H9 (cell line): Measurements from ENCODE around the gene POC1B. TPM values are rescaled to one million over a fixed set of nuclear protein-coding genes. Genes with fewer than 3 reads are reported as not detected.
A peak's percentile ranks its signal among the peaks of the same experiment; 100 is the strongest.

ENCODE experiments used
- DNase-seq: peaks from one replicate; pipeline ENCODE4 v3.0.0-alpha.2; 2017
- H2AFZ ChIP-seq: one replicate; pipeline ENCODE4 v1.6.1; 2013; ENCODE audit warnings: mild to moderate bottlenecking, low read length, control low read depth, moderate library complexity
- H2AK5ac ChIP-seq: 2 replicates; pipeline ENCODE4 v1.6.1; 2013; ENCODE audit warnings: low read length, control low read depth, mixed read lengths; ENCODE audit not compliant: insufficient read length
- H2BK120ac ChIP-seq: one replicate; pipeline ENCODE4 v1.6.1; 2013; ENCODE audit warnings: low read depth, mild to moderate bottlenecking, low read length, control low read depth, inconsistent platforms; ENCODE audit not compliant: poor library complexity, severe bottlenecking
- H2BK12ac ChIP-seq: 2 replicates; pipeline ENCODE4 v1.6.1; 2013; ENCODE audit warnings: low read length, control low read depth, mixed read lengths, low read depth; ENCODE audit not compliant: insufficient read length
- H2BK15ac ChIP-seq: 2 replicates; pipeline ENCODE4 v1.6.1; 2013; ENCODE audit warnings: low read depth, low read length, control low read depth
- H2BK20ac ChIP-seq: one replicate; pipeline ENCODE4 v1.6.1; 2013; ENCODE audit warnings: low read depth, mild to moderate bottlenecking, low read length, control low read depth, inconsistent platforms; ENCODE audit not compliant: poor library complexity, severe bottlenecking
- H2BK5ac ChIP-seq: 2 replicates; pipeline ENCODE4 v1.6.1; 2013; ENCODE audit warnings: low read length, control low read depth, mixed read lengths; ENCODE audit not compliant: insufficient read length
- H3K14ac ChIP-seq: 2 replicates; pipeline ENCODE4 v1.6.1; 2013; ENCODE audit warnings: low read length, control low read depth; ENCODE audit not compliant: insufficient read depth
- H3K18ac ChIP-seq: 2 replicates; pipeline ENCODE4 v1.6.1; 2013; ENCODE audit warnings: low read depth, mild to moderate bottlenecking, mixed read lengths, low read length, control low read depth; ENCODE audit not compliant: insufficient read length
- H3K23ac ChIP-seq: 2 replicates; pipeline ENCODE4 v1.6.1; 2013; ENCODE audit warnings: low read length, control low read depth, mixed read lengths, low read depth; ENCODE audit not compliant: insufficient read length
- H3K23me2 ChIP-seq: 2 replicates; pipeline ENCODE4 v1.6.1; 2013; ENCODE audit warnings: low read depth, mild to moderate bottlenecking, mixed read lengths, low read length, control low read depth; ENCODE audit not compliant: insufficient read length, poor library complexity, severe bottlenecking
- H3K27ac ChIP-seq: 2 replicates; pipeline ENCODE4 v1.5.1; 2013; ENCODE audit warnings: low read length, control low read depth, mixed read lengths, low read depth; ENCODE audit not compliant: insufficient read length
- H3K27me3 ChIP-seq: 2 replicates; pipeline ENCODE4 v1.6.1; 2013; ENCODE audit warnings: low read length, control low read depth, inconsistent platforms; ENCODE audit not compliant: insufficient read depth
- H3K4ac ChIP-seq: 2 replicates; pipeline ENCODE4 v1.6.1; 2013; ENCODE audit warnings: low read depth, mild to moderate bottlenecking, control low read depth, inconsistent platforms, low read length, moderate library complexity
- H3K4me1 ChIP-seq: 2 replicates; pipeline ENCODE4 v1.6.1; 2013; ENCODE audit warnings: low read length, control low read depth, inconsistent platforms; ENCODE audit not compliant: insufficient read depth
- H3K4me2 ChIP-seq: 2 replicates; pipeline ENCODE4 v1.6.1; 2013; ENCODE audit warnings: low read length, control low read depth, mixed read lengths; ENCODE audit not compliant: insufficient read length, insufficient read depth
- H3K56ac ChIP-seq: 2 replicates; pipeline ENCODE4 v1.6.1; 2013; ENCODE audit warnings: low read depth, mild to moderate bottlenecking, mixed read lengths, low read length, control low read depth; ENCODE audit not compliant: insufficient read length
- H3K79me1 ChIP-seq: 2 replicates; pipeline ENCODE4 v1.6.1; 2013; ENCODE audit warnings: low read depth, mild to moderate bottlenecking, moderate library complexity, low read length, control low read depth, inconsistent platforms; ENCODE audit not compliant: insufficient read depth, poor library complexity, severe bottlenecking
- H3K79me2 ChIP-seq: 2 replicates; pipeline ENCODE4 v1.6.1; 2013; ENCODE audit warnings: low read length, control low read depth, inconsistent platforms; ENCODE audit not compliant: insufficient read depth
- H3K9ac ChIP-seq: 2 replicates; pipeline ENCODE4 v1.6.1; 2013; ENCODE audit warnings: low read length, control low read depth, mixed read lengths; ENCODE audit not compliant: insufficient read length; ENCODE audit errors: extremely low read depth
- H3K9me3 ChIP-seq: one replicate; pipeline ENCODE4 v1.6.1; 2013; ENCODE audit warnings: low read depth, low read length, inconsistent platforms; ENCODE audit not compliant: control insufficient read depth
- H3T11ph ChIP-seq: one replicate; pipeline ENCODE4 v1.6.1; 2013; ENCODE audit warnings: mild to moderate bottlenecking, low read length, control low read depth, inconsistent platforms
- H4K20me1 ChIP-seq: one replicate; pipeline ENCODE4 v1.6.1; 2013; ENCODE audit not compliant: control insufficient read depth, insufficient read length, insufficient read depth
- H4K5ac ChIP-seq: 2 replicates; pipeline ENCODE4 v1.6.1; 2013; ENCODE audit warnings: low read depth, mild to moderate bottlenecking, mixed read lengths, low read length, control low read depth; ENCODE audit not compliant: insufficient read length
- H4K8ac ChIP-seq: replicated peaks from 2 replicates; pipeline ENCODE4 v1.6.1; 2013; ENCODE audit warnings: low read length, control low read depth, mixed read lengths, low read depth; ENCODE audit not compliant: insufficient read length
- H4K91ac ChIP-seq: 2 replicates; pipeline ENCODE4 v1.6.1; 2013; ENCODE audit warnings: low read depth, mild to moderate bottlenecking, moderate library complexity, mixed read lengths, low read length, control low read depth; ENCODE audit not compliant: insufficient read length
- H3K27ac Mint-ChIP-seq, 3 experiments: 2 replicates in 2 of 3; 3 replicates in 1 of 3; pipeline ENCODE4 v1.8.0; 2020 to 2021; ENCODE audit warnings: mixed read lengths in 3 of 3, mild to moderate bottlenecking in 1 of 3, moderate library complexity in 1 of 3
- H3K27me3 Mint-ChIP-seq: 2 replicates; pipeline ENCODE4 v1.8.0; 2021; ENCODE audit warnings: low read depth, mild to moderate bottlenecking, moderate library complexity, mixed read lengths
- H3K36me3 Mint-ChIP-seq, 3 experiments: 2 replicates in 2 of 3; 3 replicates in 1 of 3; pipeline ENCODE4 v1.8.0; 2020 to 2021; ENCODE audit warnings: low read depth in 3 of 3, mixed read lengths in 3 of 3; ENCODE audit not compliant: insufficient read depth in 1 of 3
- H3K4me1 Mint-ChIP-seq, 2 experiments: 2 replicates each; pipeline ENCODE4 v1.8.0; 2020; ENCODE audit warnings: mixed read lengths in 2 of 2
- H3K4me3 Mint-ChIP-seq, 2 experiments: 2 replicates in 1 of 2; 3 replicates in 1 of 2; pipeline ENCODE4 v1.8.0; 2020 to 2021; ENCODE audit warnings: mild to moderate bottlenecking in 2 of 2, mixed read lengths in 2 of 2, moderate library complexity in 1 of 2
- H3K9me3 Mint-ChIP-seq, 2 experiments: 2 replicates in 1 of 2; 3 replicates in 1 of 2; pipeline ENCODE4 v1.8.0; 2020; ENCODE audit warnings: mild to moderate bottlenecking in 2 of 2, mixed read lengths in 2 of 2, moderate library complexity in 1 of 2
- CTCF ChIP-seq: fragments of 200-600 bp; sonication (generic); conservative IDR thresholded peaks from 3 replicates; pipeline ENCODE4 v1.8.0; 2021; ENCODE audit warnings: antibody characterized with exemption, mild to moderate bottlenecking
- WGBS: extraction: QIAGEN DNeasy Blood & Tissue Kit; methylation state at CpG from one replicate; pipeline ENCODE4 v1.1.7; 2013; ENCODE audit warnings: missing lambda C conversion rate, low lambda C conversion rate, mixed read lengths; ENCODE audit not compliant: insufficient read length; ENCODE audit errors: extremely low coverage; 5-methylcytosine and 5-hydroxymethylcytosine counted together
- total RNA-seq: library from RNA; stranded (reverse); gene quantifications from 2 replicates; pipeline ENCODE4 v1.2.1, GENCODE V29; 2021

The POC1B gene
- total RNA-seq, 1 experiment from 2014 or later = 12.5 TPM

GRCh38 chr12:89469361-89469760 is 56.5 kb downstream of the POC1B start:
- H4K8ac ChIP-seq = no peak overlapping the region
- H3K4me2 ChIP-seq = no peak overlapping the region
- no peak overlapping the region for H4K91ac ChIP-seq
- H3K27ac Mint-ChIP-seq = peak overlapping the region in 1 of 3 experiments; percentile 50; a peak in 1 of 7 replicates
- DNase-seq = no peak
- no peaks in the 10 kb centered on the region for H3K9me3 Mint-ChIP-seq
- H2AK5ac ChIP-seq = no peak overlapping the region
- no peak overlapping the region for H2BK15ac ChIP-seq
- no peak overlapping the region for H2BK12ac ChIP-seq
- no peaks in the 10 kb centered on the region for H3K27me3 Mint-ChIP-seq
- no peak overlapping the region for H2BK5ac ChIP-seq
- no peaks in the 10 kb centered on the region for H3K79me2 ChIP-seq
- H2BK20ac ChIP-seq = no peak overlapping the region
- no peak overlapping the region for H3K9ac ChIP-seq
- no peak overlapping the region for H2AFZ ChIP-seq
- H3K18ac ChIP-seq = no peak overlapping the region
- no peak overlapping the region for H3K27ac ChIP-seq
- H3T11ph ChIP-seq = no peak overlapping the region
- H4K5ac ChIP-seq = no peak overlapping the region
- no peaks in the 10 kb centered on the region for H3K79me1 ChIP-seq
- H4K20me1 ChIP-seq = no peaks in the 10 kb centered on the region
- H3K36me3 Mint-ChIP-seq = no peaks in the 10 kb centered on the region
- H3K56ac ChIP-seq = no peak overlapping the region
- no peaks in the 10 kb centered on the region for H3K27me3 ChIP-seq
- no peaks in the 10 kb centered on the region for H3K4me1 Mint-ChIP-seq
- no peaks in the 10 kb centered on the region for H3K23me2 ChIP-seq
- H2BK120ac ChIP-seq = no peak overlapping the region
- no peak overlapping the region for H3K4me3 Mint-ChIP-seq
- no peak overlapping the region for H3K23ac ChIP-seq
- no peak overlapping the region for H3K14ac ChIP-seq
- H3K9me3 ChIP-seq = no peaks in the 10 kb centered on the region
- no CpG with 5 or more reads among the region's 3 CpGs for WGBS
- H3K4me1 ChIP-seq = no peaks in the 10 kb centered on the region
- H3K4ac ChIP-seq = no peak overlapping the region
- TF ChIP-seq CTCF = no peak
